Keratinocyte (primary cell): ENCODE data around the gene KIZ. TPM values are rescaled to one million over a fixed set of nuclear protein-coding genes. Genes with fewer than 3 reads are reported as not detected.

ENCODE experiments used
- DNase-seq: peaks from one replicate; pipeline ENCODE4 v3.0.0-alpha.2; 2011; ENCODE audit warnings: low read depth, missing footprints, low spot score
- FAIRE-seq: peaks from 2 replicates; lab custom pipeline; 2011; peaks lifted over from hg19 to GRCh38; lab: Jason Lieb, UNC
- H2AFZ ChIP-seq: 2 replicates; pipeline ENCODE4 v1.6.0; 2012; ENCODE audit warnings: low read length, control low read depth, inconsistent platforms; ENCODE audit not compliant: control insufficient read depth
- H3K27ac ChIP-seq: 2 replicates; pipeline ENCODE4 v1.5.1; 2011; ENCODE audit warnings: low read length; ENCODE audit not compliant: control insufficient read depth, insufficient read depth
- H3K27me3 ChIP-seq: 3 replicates; pipeline ENCODE4 v1.6.0; 2011; ENCODE audit warnings: low read length; ENCODE audit not compliant: control insufficient read depth, insufficient read depth; ENCODE audit errors: extremely low read depth
- H3K36me3 ChIP-seq, 2 experiments: 2 replicates in 1 of 2; 3 replicates in 1 of 2; pipeline ENCODE4 v1.5.1; 2011; ENCODE audit warnings: low read length in 2 of 2, mild to moderate bottlenecking in 1 of 2; ENCODE audit not compliant: control insufficient read depth in 2 of 2, insufficient read depth in 2 of 2; ENCODE audit errors: extremely low read depth in 1 of 2
- H3K4me1 ChIP-seq: 3 replicates; pipeline ENCODE4 v1.5.1; 2011; ENCODE audit warnings: low read length; ENCODE audit not compliant: control insufficient read depth, insufficient read depth; ENCODE audit errors: extremely low read depth
- H3K4me2 ChIP-seq: 3 replicates; pipeline ENCODE4 v1.6.0; 2011; ENCODE audit warnings: low read depth, low read length; ENCODE audit not compliant: control insufficient read depth, insufficient read depth; ENCODE audit errors: extremely low read depth
- H3K4me3 ChIP-seq, 3 experiments: fragments of 200-600 bp in 1 of 3; sonication (generic) in 1 of 3; 2 replicates in 2 of 3; 3 replicates in 1 of 3; pipeline ENCODE4 v1.5.1; 2011 to 2016; ENCODE audit warnings: low read length in 3 of 3, mild to moderate bottlenecking in 3 of 3, control low read depth in 2 of 3, inconsistent platforms in 1 of 3, low read depth in 1 of 3, mixed read lengths in 1 of 3, mixed run types in 1 of 3, moderate library complexity in 1 of 3; ENCODE audit not compliant: control insufficient read depth in 2 of 3, insufficient read depth in 2 of 3; ENCODE audit errors: extremely low read depth in 1 of 3
- H3K79me2 ChIP-seq: 2 replicates; pipeline ENCODE4 v1.6.0; 2012; ENCODE audit warnings: low read length; ENCODE audit not compliant: control insufficient read depth, insufficient read depth
- H3K9ac ChIP-seq: 3 replicates; pipeline ENCODE4 v1.6.0; 2011; ENCODE audit warnings: low read length; ENCODE audit not compliant: control insufficient read depth, insufficient read depth; ENCODE audit errors: extremely low read depth
- H3K9me1 ChIP-seq: 3 replicates; pipeline ENCODE4 v1.6.0; 2011; ENCODE audit warnings: low read length; ENCODE audit not compliant: control insufficient read depth, insufficient read depth; ENCODE audit errors: extremely low read depth
- H3K9me3 ChIP-seq: 2 replicates; pipeline ENCODE4 v1.5.1; 2012; ENCODE audit warnings: low read depth, low read length; ENCODE audit not compliant: control insufficient read depth
- H4K20me1 ChIP-seq: 3 replicates; pipeline ENCODE4 v1.6.0; 2011; ENCODE audit warnings: low read length; ENCODE audit not compliant: control insufficient read depth, insufficient read depth; ENCODE audit errors: extremely low read depth
- CTCF ChIP-seq, 3 experiments: IDR thresholded peaks in 1 of 3; conservative IDR thresholded peaks in 1 of 3; optimal IDR thresholded peaks in 1 of 3; 2 replicates in 2 of 3; 3 replicates in 1 of 3; pipeline versions ENCODE3 to v1.5.1; 2011; ENCODE audit warnings: low read length in 3 of 3, mild to moderate bottlenecking in 3 of 3, moderate library complexity in 2 of 3, control low read depth in 1 of 3, inconsistent platforms in 1 of 3; ENCODE audit not compliant: insufficient read depth in 2 of 3; ENCODE audit errors: extremely low read depth in 1 of 3
- EZH2 ChIP-seq: IDR thresholded peaks from one replicate; pipeline ENCODE4 v1.6.1; 2012; ENCODE audit warnings: inconsistent platforms, mild to moderate bottlenecking, low read length, moderate library complexity
- dilution Hi-C: fragments of 300-500 bp; cut with MboI; formaldehyde crosslinking; loops from one replicate; pipeline ENCODE4 v1.7.0; 2020; ENCODE audit warnings: low sequenced_read_pairs; ENCODE audit not compliant: extremely low pct_ligation_motif_present
- polyA plus RNA-seq, 5 experiments: library from polyadenylated mRNA; depleted of rRNA in 3 of 5; stranded (reverse) in 3 of 5; stranded (forward) in 1 of 5; unstranded in 1 of 5; fragments of >200 nt; gene quantifications; 1 replicate in 1 of 5; 2 replicates in 3 of 5; 3 replicates in 1 of 5; pipeline versions ENCODE4 v1.2.1 to v1.2.3, GENCODE V29; 2011 to 2012; ENCODE audit warnings: missing spikeins in 2 of 5, low read depth in 1 of 5, low replicate concordance in 1 of 5

The KIZ gene
- polyA plus RNA-seq, 1 donor (not counting 4 experiments of a cell fraction or from before 2014, with no cell fraction given) = 21.3 TPM

GRCh38 chr20:21099751-21100577, 25.9 kb upstream of the KIZ start:
- no peak for DNase-seq
- H3K9ac ChIP-seq = peak overlapping the region; percentile 66
- H3K27ac ChIP-seq = no peak overlapping the region
- no peak for FAIRE-seq
- H3K4me1 ChIP-seq = peaks cover 11% of the 10 kb centered on the region
- TF ChIP-seq EZH2 (no peak), CTCF (optimal IDR thresholded peaks at IDR 0.05 in 1 of 3, IDR thresholded peaks at IDR 0.05 in 1 of 3, conservative IDR thresholded peaks at IDR 0.05 in 1 of 3; ENCODE audit: extremely low read depth in 1 of 3, insufficient read depth in 2 of 3, low read length in 3 of 3) (no peak)
- H2AFZ ChIP-seq = peak overlapping the region; percentile 6
- dilution Hi-C loops = no loop called here
- H3K79me2 ChIP-seq = no peaks in the 10 kb centered on the region
- H3K4me2 ChIP-seq = peak overlapping the region; percentile 94
- H4K20me1 ChIP-seq = no peaks in the 10 kb centered on the region
- no peaks in the 10 kb centered on the region for H3K36me3 ChIP-seq
- H3K4me3 ChIP-seq = peak overlapping the region; percentile 24 to 71 (median 68)
- H3K9me3 ChIP-seq = no peaks in the 10 kb centered on the region
- no peaks in the 10 kb centered on the region for H3K9me1 ChIP-seq
- peaks cover 75% of the 10 kb centered on the region for H3K27me3 ChIP-seq

- no peak for FAIRE-seq
- Histone ChIP-seq H3K4me3 (peak overlapping the region; percentile 3 to 71 (median 68)), H3K79me2 (no peaks in the 10 kb centered on the region), H3K9me3 (no peaks in the 10 kb centered on the region), H3K4me1 (peaks cover 11% of the 10 kb centered on the region), H4K20me1 (no peaks in the 10 kb centered on the region), H3K36me3 (no peaks in the 10 kb centered on the region), H3K27me3 (peaks cover 84% of the 10 kb centered on the region), H3K9me1 (no peaks in the 10 kb centered on the region), H2AFZ (peak overlapping the region; percentile 59), H3K9ac (peak overlapping the region; percentile 66), H3K4me2 (peak overlapping the region; percentile 94), H3K27ac (no peak overlapping the region)
- TF ChIP-seq EZH2 (peak; percentile 88), CTCF (optimal IDR thresholded peaks at IDR 0.05 in 1 of 3, IDR thresholded peaks at IDR 0.05 in 1 of 3, conservative IDR thresholded peaks at IDR 0.05 in 1 of 3; ENCODE audit: extremely low read depth in 1 of 3, insufficient read depth in 2 of 3, low read length in 3 of 3) (no peak)
- no peak for DNase-seq
- dilution Hi-C loops = no loop called here
Measured at GRCh38 chr20:21100578-21101452, 25.1 kb upstream of the KIZ start.
